ENCODE data around the gene CNIH1.

- no peak for TF ChIP-seq POLR2AphosphoS5 (IDR thresholded peaks at IDR 0.05; ENCODE audit: low read depth, low read length)
- TF ChIP-seq GATA2 (CRISPR knock-in tag; IDR thresholded peaks at IDR 0.05): no peak
- TF ChIP-seq JUND (IDR thresholded peaks at IDR 0.05): no peak
- no peak for TF ChIP-seq REST (IDR thresholded peaks at IDR 0.05; ENCODE audit: low read depth, low read length)
These were observed 47.1 kb upstream of the CNIH1 start for GRCh38 chr14:54488318-54488645.
